NK-92 (cell line): ENCODE measurements around the gene GTPBP1.

Source experiments
- DNase-seq: peaks from one replicate; lab custom pipeline; 2025; ENCODE audit not compliant: unreplicated experiment; lab: John Stamatoyannopoulos, UW

Gene GTPBP1

DNA sequence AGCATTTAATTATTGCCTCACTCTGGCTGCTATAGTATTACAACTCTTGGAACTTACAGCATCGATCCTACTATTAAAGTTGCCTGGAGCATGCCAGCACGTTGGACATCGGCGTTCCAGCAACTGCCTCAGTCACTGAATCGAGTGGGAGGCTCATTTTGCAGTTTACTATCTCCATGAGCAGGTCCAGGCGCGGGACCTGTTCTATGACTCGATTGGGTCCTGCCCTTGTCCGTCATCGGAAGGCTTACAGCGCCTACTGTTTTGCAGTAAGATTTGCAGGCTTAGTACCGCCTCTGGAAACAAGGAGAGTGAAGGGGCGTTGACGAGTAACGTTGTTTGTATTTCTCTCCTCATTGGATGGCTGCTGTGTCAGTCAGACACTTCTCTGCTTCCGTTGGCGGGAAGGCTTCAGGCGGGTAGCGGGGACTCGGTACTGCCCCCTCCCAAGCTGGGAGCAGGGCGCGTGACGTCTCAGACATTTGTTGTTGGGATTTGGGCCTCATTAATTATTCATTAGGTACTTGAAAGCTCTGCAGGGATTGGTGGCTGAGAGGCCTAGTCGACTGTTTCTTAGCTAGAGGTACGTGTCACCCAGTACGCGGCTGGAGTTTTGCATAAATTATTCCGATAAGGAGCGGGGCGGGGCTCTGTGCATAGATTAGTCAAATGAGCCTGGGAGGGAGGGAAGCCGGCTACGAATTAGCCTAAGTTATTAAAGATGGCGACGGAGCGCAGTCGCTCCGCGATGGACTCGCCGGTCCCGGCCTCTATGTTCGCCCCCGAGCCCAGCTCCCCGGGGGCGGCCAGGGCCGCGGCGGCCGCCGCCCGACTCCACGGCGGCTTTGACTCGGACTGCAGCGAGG lies at the start of gene GTPBP1:
TSS of gene GTPBP1 (plus strand) at position 710 of the 866 bp plus-strand sequence. CDS start at position 722, 12 bp downstream.
- peak; percentile 89 for DNase-seq

DNA sequence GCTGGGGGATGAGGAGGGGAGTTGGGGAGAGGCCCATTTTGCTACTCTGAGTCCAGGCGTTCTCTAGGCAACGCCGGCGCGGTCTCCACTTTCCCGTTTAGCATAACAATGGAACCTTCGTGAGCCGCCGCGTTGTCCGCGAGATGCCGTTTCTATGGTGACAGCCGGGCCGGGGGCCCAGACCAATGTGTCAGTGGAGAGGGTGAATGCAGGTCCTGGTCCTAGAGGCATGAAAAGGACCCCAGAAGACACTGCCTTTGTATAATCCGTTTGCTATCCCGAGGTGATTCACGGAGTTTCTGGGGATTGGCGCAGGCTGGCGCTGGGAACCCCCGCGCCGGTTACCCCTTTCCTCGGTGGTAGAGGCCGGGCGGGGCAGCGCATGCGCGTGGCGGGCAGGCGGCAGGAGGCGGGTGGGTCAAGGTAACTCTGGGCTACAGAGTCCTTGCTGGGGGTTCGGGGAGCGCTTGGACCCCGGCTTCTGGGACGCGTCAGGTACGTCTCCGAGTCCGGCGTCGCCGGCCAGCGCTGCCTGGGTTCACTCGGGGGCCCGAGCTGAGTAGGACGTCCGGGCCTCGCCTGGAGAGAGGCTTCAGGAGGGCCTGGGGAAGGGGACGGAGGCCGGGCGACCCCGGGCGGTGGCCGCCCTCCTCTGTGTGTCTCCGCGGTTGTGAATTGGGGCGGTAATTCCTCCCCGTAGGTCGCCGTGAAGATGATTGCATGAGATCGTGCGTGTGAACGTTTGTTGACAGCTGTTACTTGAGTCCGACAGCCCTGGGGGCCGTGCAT lies 49.3 kb upstream of the GTPBP1 start, which contains the start of the genes CBY1 and FAM227A:
TSS of gene CBY1 (plus strand) at position 383 of the 789 bp plus-strand sequence. CDS start 11,417 bp downstream, outside the sequence.
TSS of gene FAM227A (minus strand) at position 137 of the 789 bp plus-strand sequence. CDS start 6,224 bp downstream, outside the sequence.
- no peak for DNase-seq

DNA sequence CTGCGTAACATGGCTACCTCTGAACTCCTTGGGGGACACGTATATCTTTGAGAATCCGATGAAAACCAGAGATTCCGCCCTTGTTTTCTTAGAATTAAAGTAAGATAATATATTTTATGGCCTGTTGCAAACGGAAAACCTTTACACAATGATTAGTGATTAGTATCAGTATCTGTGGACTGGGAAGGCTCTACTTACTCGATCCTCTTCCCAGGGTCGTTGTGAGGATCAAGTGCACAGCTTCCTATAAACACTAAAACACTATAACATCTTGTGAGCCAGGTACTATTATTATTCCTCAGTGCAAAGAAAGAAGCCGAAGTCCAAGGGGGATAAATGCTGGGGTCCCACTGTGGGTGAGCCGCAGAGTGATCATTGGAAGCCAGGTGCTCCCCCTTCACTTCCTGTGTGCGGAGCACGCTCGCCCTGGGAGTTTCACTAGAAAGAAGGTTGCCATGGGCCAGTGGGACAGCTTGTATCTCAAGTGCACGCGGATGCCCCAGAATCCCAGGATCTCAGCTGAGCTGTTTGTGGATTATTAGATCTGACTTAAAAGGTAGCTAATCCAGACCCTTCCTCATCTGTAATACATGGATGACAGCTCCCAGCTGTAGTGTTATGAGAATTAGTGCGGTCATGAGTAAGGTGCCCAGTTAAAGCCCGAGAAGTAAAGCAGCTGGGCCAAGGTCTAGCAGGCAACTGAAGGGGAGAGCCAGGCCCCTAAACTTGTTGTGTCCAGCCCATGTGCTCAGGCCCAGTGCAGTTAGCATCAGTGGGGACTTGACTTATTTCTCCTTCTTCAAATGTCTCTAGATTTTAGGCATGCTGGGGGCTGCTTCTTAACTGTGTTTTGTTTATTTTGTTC lies 48.5 kb upstream of the GTPBP1 start:
- DNase-seq = no peak

DNA sequence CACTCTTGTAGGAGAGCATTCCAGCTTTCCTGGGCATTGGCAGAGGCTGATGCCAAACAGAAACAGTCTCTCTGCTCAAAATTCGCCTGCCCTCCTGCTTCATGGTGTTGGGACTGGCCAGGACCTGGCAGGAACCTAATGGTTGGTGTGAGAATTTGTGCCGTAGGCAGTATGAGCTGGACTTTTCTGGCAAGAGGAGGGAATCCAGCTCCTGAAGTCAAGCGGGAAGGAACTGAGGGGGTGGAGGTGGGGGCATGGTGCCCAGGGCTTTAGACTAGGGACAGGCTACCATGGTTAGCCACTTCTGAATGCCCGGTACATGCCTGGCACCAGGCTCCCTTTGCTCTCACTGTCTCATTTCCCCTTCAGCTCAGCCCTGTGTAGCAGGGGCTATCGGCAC lies 30.9 kb upstream of the GTPBP1 start:
- no peak for DNase-seq

DNA sequence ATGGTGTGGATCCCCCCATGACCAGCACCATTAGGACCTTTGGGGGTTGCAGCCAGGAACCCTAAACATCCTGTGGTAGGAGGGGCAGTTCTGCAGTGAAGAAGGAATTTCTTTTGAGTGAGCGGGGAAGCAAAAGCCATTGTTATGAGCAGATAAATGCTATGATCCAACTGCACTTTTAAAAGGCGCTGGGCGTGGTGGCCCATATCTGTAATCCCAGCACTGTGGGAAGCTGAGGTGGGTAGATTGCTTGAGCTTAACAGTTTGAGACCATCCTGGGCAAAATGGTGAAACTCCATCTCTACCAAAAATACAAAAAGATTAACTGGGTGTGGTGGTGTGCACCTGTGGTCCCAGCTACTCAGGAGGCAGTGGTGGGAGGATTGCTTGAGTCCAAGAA lies 29.9 kb upstream of the GTPBP1 start:
- no peak for DNase-seq

DNA sequence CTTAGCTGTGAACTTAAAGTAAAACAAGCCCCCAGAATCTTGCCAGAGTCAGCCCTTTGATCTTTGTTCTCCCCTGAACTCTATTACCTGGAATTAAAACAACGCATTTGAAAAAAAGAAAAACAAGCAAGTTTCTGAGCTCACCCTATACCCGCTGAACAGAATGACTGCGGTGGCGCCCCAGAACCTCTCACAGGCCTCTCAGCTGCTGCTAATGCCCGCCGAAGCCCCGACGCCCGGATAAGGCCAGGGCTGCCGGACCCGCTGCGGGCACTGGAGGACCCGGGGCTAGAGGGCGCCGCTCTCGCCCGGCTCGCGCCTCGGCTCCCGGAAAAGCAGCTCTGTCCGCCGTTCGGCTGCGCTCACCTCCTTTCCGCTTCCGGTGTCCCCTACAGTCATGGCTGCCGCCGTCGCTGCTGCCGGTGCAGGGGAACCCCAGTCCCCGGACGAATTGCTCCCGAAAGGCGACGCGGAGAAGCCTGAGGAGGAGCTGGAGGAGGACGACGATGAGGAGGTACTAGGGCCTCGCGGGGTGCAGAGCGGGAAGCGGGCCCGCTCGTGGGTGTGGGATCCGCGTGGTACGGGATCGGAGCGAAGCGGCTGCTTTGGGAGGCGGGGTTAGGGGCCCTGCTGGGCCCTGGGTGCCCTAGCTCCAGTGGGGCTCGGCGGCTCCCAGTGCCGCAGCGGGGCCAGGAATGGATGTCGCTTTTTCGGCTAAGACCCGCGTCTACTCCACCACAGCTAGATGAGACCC lies 24.0 kb upstream of the GTPBP1 start, which contains the start of gene TOMM22:
TSS of gene TOMM22 (plus strand) at position 376 of the 754 bp plus-strand sequence. CDS start at position 398, 22 bp downstream.
- DNase-seq = no peak

DNA sequence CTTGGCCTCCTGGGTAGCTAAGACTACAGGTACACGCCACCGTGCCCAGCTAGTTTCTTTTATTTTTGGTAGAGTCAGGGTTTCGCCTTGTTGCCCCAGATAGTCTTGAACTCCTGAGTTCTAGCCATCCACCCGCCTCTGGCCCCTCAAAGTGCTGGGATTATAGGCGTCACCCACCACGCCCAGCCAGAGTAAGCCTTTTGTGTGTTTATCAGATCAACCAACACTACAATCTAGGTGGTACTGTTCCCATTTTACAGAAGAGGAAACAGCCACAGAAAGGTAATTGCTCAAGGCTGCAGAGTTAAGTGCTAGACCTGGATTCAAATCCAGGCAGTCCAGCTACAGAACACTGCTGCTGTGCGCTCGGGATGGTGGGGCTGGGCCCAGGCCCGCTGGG lies 20.8 kb upstream of the GTPBP1 start:
- no peak for DNase-seq

DNA sequence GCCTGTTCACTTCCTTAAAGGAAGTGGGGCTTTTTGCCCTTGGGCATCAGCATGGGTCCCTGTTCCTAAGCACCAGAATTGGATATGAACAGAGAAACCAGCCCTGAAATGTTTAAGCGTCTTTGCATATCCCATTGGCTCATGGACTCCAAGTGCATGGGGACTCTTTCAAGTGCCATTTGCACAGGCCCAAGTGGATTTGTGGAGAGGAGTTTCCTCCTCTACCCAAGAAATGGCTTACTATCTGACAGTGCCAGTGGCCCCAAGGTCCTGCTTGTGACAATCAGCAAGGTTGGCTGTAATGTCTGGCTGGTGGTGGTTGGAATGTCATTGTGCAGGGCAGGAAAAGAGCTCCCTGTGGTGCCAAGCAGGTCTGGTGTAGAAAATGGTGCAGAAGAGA lies 20.0 kb upstream of the GTPBP1 start:
- DNase-seq = no peak

DNA sequence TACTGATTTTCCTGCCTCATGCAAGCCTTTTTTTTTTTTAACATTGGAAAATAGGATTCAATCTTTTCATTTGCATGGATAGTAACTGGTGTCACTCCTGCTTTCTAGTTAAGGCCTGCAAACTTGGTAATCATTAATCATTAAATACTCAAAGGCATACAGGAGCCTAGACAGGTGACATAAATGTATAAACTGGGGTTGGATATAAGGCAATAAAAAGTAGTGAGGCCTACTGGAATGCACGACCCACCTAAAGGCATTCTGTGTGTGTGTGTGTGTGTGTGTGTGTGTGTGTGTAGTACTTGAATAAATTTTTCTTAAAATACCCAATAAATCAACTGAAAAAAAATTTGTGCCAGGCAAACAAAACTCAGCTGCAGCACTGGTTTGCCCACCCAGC lies 16.1 kb upstream of the GTPBP1 start:
- DNase-seq = no peak

DNA sequence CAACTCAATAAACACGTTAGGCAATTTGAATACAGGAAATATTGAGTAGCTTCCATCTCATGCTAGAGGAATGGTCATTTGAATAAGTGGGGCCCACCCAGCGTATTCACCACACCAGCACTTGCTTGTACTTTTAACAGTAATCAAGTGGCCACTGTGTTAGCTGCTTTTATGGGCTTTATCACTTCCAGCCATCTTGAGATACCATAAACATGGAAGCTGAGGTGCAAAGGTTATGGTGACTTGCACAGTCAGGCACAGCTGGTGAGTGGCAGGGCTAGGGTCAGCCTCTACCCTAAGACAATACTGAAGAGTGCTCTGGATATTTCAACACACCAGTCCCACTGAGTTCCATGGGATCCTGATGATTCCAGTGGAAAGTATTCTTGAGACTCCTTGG lies 11.7 kb upstream of the GTPBP1 start:
- no peak for DNase-seq

DNA sequence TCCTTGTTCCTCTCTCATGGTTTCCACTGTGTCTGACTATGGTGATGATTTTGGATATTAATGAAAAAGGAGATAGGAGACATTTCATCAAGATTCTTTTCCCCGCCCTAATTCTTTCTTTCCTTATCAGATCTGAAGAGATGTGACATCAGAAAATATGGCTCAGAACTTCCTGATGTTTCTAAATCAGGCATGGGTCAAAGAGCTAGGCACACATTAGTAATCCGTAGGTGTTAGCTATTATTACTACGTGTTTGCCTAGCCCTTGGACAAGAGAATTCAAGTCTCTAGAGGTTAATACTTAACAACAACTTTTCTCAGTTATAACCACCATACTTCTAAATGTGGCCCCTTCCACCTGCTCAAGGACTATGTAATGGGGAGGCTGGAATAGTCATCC lies 10.8 kb upstream of the GTPBP1 start:
- no peak for DNase-seq

DNA sequence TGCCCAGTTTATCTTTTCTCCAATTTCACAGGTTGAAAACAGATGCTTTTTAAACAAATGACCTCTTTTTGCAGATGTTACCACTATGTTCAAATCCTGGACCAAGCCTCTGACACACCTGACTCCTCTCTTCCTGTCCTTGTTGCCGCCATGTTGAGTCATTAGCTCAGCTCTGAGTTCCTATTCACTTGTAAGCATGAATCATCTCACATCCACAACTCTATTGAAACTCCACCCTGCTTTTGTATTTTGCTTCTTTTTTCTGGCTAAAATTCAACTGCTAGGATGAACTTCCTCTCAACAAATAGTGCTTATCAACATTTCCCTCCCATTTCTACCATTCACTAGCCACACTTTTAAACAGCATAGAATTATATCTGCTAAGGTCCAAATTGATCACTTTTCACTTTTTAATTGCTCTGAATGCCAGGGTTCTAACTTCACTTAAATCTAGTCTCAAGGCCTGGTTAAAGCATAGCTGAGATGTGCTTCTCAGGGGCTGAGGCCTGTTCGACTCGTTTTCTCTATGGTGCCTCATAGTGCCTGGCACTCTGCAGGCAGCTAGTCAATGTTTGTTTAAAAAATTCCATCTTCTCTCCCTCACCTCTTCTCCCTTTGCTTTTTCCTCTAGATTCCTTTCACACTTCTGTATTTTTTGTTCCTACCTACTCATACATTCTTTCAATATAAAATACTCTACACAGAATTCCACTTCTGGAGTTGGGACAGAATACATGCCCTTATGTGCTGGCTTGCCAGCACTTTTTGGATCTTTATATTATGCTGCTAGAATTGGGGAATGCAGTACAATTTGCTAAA lies 8.9 kb upstream of the GTPBP1 start:
- DNase-seq = no peak

DNA sequence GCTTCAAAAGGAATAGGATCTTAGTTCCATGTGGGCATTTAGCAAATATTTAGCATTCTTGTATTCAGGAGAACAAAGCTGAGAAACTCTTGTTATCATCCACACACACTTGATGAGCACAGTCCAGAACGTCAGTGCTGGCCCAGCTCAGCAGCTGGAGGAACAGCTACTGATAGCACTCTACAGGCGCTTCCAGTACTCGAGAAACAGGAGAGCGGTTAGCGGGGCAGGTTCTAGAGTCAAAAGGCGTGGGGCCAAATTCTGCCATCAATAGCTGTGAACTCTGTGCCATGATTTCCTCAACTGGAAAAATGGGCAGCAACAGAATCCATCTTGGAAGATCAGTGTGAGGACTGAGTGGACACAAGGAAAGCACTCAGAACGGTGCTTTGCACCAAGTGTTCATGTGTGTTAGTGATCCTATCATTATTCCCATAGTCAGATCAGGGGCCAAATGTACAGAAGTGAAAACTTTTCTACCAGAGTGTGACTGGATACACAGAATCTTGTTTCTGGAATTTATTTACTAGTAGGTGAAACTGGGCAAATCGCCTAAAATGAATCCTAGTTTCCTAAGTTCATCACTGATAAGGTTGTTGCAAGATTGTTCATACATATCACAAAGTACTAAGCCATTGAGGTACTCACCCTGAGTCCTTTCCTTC lies 8.2 kb upstream of the GTPBP1 start:
- no peak for DNase-seq

DNA sequence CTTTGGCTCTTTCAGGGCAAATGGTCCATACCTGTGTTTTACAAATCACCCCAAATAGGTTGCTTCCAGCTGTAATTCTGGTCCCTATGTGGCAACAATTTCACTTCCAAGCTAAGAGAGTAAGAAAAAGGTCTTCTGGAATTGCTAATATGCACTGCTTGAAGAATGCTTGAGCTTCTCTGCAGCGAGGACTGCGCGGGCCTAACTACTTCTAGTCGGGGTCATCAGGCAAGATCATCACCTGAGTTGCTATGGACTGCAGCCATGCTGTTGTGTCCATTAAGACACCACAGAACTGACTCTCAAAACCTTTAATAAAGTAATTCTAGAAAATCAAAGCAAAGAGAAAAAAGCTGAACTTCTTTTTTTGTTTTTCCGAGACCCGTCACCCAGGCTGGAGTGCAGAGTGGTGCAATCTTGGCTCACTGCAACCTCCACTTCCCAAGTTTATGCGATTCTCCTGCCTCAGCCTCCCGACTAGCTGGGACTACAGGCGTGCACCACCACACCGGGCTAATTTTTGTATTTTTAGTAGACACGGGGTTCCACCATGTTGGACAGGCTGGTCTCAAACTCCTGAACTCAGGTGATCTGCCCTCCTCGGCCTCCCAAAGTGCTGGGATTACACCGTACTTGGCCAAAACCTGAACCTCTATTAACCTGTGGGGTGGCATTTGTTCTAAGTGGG lies 7.2 kb upstream of the GTPBP1 start:
- DNase-seq = no peak

DNA sequence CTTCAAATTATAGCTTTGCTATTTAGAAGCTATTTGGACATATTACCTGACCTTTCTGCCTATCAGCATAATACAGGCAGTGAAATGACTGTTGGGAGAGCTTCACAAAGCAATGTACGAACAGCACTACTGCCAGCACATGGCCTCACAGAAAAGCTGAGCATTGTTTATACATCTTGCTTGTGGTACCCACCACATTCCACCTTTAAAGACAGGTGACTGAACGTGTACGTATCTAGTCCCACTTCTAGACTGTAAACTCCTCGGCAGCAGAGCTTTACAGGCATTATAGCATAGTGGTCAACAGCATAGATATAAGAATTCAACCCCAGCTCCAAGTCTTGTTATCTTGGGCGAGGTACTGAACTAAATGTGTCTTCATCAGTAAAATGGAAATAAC lies 6.6 kb upstream of the GTPBP1 start:
- DNase-seq = no peak

DNA sequence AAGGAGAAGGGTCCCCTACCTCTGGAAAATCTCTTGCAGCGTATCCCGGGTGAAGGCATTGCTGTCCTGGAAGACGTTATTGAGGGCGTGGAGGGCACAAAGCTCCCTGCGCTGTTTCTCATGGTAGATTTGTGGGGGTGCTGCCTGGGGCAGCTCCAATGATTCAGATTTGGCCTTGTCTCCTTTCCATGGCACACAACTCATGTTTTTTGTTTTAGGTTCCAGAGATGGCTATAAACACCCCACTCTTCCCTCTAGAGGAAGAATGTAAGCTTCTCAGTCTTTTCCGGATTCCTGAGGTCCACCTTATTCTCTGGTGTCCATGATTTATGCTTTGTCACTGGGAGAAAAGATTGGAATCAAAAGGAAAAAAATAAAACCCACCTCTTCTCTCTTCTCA lies 6.0 kb upstream of the GTPBP1 start:
- DNase-seq = no peak

DNA sequence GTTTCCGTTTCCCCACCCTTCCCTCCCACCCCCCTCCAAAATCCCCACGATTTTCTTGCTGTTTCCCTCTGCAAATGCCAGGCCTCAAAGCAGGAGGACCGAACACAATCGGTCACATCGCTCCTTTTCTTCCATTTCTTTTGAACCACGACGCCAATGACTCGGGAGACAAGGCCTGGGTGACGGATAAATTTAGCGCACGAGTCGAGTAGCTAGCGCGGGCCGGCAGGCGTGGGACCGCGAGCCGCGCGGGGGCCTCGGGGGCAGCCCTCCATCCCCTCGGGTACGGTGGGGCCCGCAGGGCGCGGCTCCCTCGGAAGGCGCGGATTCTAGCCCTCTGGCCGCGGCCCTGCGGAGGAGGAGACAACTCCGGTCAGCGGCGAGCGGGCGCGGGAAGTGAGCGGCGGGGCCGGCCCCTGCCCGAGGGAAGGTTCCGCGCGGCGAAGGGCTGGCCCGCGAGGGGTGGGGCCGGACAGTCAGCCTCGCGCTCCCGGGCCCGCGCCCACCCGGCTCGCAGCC lies 5.4 kb upstream of the GTPBP1 start:
- no peak for DNase-seq
